Endodermal cell (in vitro differentiated cells): ENCODE data around the gene FLRT2. TPM values are rescaled to one million over a fixed set of nuclear protein-coding genes. Genes with fewer than 3 reads are reported as not detected.

Experiments
- DNase-seq: peaks from one replicate; pipeline ENCODE4 v3.0.0-alpha.2; 2017
- H3K27ac ChIP-seq: 2 replicates; pipeline ENCODE4 v1.5.1; 2013; ENCODE audit warnings: mild to moderate bottlenecking, low read depth, low read length, moderate library complexity
- H3K27me3 ChIP-seq: 2 replicates; pipeline ENCODE4 v1.6.1; 2013; ENCODE audit warnings: mild to moderate bottlenecking, low read length, moderate library complexity; ENCODE audit not compliant: insufficient read depth, control insufficient read depth, poor library complexity, severe bottlenecking
- H3K36me3 ChIP-seq: 2 replicates; pipeline ENCODE4 v1.7.0; 2013; ENCODE audit warnings: mild to moderate bottlenecking, low read length, moderate library complexity; ENCODE audit not compliant: control insufficient read depth, insufficient read depth
- H3K4me1 ChIP-seq: one replicate; pipeline ENCODE4 v1.7.0; 2013; ENCODE audit warnings: low read length; ENCODE audit not compliant: control insufficient read depth, insufficient read depth
- H3K4me3 ChIP-seq: 2 replicates; pipeline ENCODE4 v1.5.1; 2013; ENCODE audit warnings: mild to moderate bottlenecking, low read length, moderate library complexity
- H3K9ac ChIP-seq: 2 replicates; pipeline ENCODE4 v1.6.1; 2013; ENCODE audit warnings: mild to moderate bottlenecking, low read length, moderate library complexity; ENCODE audit not compliant: poor library complexity, severe bottlenecking; ENCODE audit errors: extremely low read depth
- H3K9me3 ChIP-seq: 2 replicates; pipeline ENCODE4 v1.6.1; 2013; ENCODE audit warnings: mild to moderate bottlenecking, low read length, moderate library complexity; ENCODE audit not compliant: control insufficient read depth
- H3K27ac Mint-ChIP-seq: 2 replicates; pipeline ENCODE4 v1.8.0; 2020; ENCODE audit warnings: mixed read lengths
- H3K27me3 Mint-ChIP-seq: 2 replicates; pipeline ENCODE4 v1.8.0; 2021; ENCODE audit warnings: mild to moderate bottlenecking, mixed read lengths; ENCODE audit not compliant: insufficient read depth
- H3K36me3 Mint-ChIP-seq: 2 replicates; pipeline ENCODE4 v1.8.0; 2020; ENCODE audit warnings: low read depth, mixed read lengths
- H3K4me1 Mint-ChIP-seq: 2 replicates; pipeline ENCODE4 v1.8.0; 2020; ENCODE audit warnings: mixed read lengths
- H3K4me3 Mint-ChIP-seq: 2 replicates; pipeline ENCODE4 v1.8.0; 2020; ENCODE audit warnings: mild to moderate bottlenecking, moderate library complexity, mixed read lengths
- H3K9me3 Mint-ChIP-seq: 2 replicates; pipeline ENCODE4 v1.8.0; 2020; ENCODE audit warnings: mild to moderate bottlenecking, mixed read lengths
- WGBS, 2 experiments: methylation state at CpG; one replicate each; pipeline versions ENCODE4 v1.1.5 to v1.1.7; 2013; ENCODE audit warnings: missing lambda C conversion rate in 2 of 2, mixed read lengths in 1 of 2; ENCODE audit not compliant: insufficient coverage in 1 of 2, insufficient read length in 1 of 2; 5-methylcytosine and 5-hydroxymethylcytosine counted together
- total RNA-seq, 2 donors: library from RNA; stranded (reverse); fragmentation: NEBNext Ultra II Directional in 1 of 2; extraction: Animal tissue kit (Norgen Biotek cat#: 25700) in 1 of 2; gene quantifications; 2 replicates in 1 of 2; 3 replicates in 1 of 2; pipeline ENCODE4 v1.2.1, GENCODE V29; 2021
- TF ChIP-seq, protein P1 (sequence below): fragments of 200-600 bp; sonication (generic); conservative IDR thresholded peaks from 2 replicates; pipeline ENCODE4 v1.5.0; 2021; ENCODE audit warnings: antibody characterized with exemption, mild to moderate bottlenecking

The FLRT2 gene
- total RNA-seq, 2 donors from 2014 or later, result 26.8 to 36.4 TPM

DNA sequence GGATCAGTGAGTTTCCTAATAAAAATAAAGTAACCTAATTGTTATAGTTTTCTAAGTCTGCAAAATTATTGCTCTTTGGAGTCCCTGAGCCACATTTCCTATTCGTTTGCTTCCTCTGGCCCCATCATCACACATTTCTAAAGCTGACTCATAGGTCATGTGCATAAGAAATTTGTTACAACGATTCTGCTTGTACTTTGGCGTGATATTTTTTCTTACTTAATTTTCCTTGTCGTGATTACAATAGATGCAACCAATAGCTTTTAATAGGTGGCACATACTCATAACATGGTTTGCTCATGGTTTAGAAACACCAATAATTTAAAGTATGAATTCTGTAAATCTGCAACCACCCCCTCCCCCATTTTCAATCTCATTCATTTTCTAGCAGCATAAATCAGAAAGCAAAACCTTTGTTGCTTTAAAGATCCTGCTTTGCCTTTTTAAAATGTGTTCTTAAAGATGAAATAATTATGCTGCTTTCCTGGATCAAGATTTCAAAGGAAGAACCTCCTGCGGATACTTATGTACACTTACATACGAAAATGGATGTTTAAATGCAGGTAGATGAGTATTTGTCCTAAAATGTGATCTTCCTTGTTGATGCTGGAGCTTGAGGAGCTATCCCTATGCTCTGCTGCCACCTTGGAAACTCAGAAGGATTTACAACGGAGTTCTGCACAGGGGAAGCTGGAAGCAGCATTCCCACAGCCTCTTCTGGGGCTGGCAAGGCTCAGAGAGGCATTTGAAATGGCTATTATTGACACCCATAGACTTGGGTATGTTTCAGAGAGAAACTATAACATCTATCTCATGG is 1.7 kb upstream of the FLRT2 start:
- TF ChIP-seq, protein P1, sequence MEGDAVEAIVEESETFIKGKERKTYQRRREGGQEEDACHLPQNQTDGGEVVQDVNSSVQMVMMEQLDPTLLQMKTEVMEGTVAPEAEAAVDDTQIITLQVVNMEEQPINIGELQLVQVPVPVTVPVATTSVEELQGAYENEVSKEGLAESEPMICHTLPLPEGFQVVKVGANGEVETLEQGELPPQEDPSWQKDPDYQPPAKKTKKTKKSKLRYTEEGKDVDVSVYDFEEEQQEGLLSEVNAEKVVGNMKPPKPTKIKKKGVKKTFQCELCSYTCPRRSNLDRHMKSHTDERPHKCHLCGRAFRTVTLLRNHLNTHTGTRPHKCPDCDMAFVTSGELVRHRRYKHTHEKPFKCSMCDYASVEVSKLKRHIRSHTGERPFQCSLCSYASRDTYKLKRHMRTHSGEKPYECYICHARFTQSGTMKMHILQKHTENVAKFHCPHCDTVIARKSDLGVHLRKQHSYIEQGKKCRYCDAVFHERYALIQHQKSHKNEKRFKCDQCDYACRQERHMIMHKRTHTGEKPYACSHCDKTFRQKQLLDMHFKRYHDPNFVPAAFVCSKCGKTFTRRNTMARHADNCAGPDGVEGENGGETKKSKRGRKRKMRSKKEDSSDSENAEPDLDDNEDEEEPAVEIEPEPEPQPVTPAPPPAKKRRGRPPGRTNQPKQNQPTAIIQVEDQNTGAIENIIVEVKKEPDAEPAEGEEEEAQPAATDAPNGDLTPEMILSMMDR, result peak; percentile 83
- 50 to 64% methylated on average over 5 to 7 of the region's 7 CpGs for WGBS, 2 experiments
- no peak overlapping the region for H3K27ac ChIP-seq
- no peaks in the 10 kb centered on the region for H3K4me1 ChIP-seq
- DNase-seq, result peak; percentile 74
- H3K36me3 ChIP-seq, result no peaks in the 10 kb centered on the region
- no peaks in the 10 kb centered on the region for H3K36me3 Mint-ChIP-seq
- H3K9me3 Mint-ChIP-seq, result no peaks in the 10 kb centered on the region
- no peaks in the 10 kb centered on the region for H3K9me3 ChIP-seq
- peak overlapping the region; percentile 91 for H3K4me3 ChIP-seq
- peak overlapping the region; percentile 61 for H3K4me3 Mint-ChIP-seq
- peaks cover 43% of the 10 kb centered on the region for H3K27me3 Mint-ChIP-seq
- H3K9ac ChIP-seq, result no peak overlapping the region
- H3K27ac Mint-ChIP-seq, result no peak overlapping the region
- H3K4me1 Mint-ChIP-seq, result peaks cover 16% of the 10 kb centered on the region
- H3K27me3 ChIP-seq, result peaks cover 20% of the 10 kb centered on the region

- H3K4me3 Mint-ChIP-seq, result peak overlapping the region; percentile 61
- H3K4me1 ChIP-seq, result no peaks in the 10 kb centered on the region
- no peaks in the 10 kb centered on the region for H3K9me3 Mint-ChIP-seq
- WGBS, 2 experiments, result 1 to 2% methylated on average over 9 to 29 of the region's 29 CpGs
- H3K27me3 ChIP-seq, result peaks cover 20% of the 10 kb centered on the region
- no peak overlapping the region for H3K27ac ChIP-seq
- no peak overlapping the region for H3K27ac Mint-ChIP-seq
- peaks cover 16% of the 10 kb centered on the region for H3K4me1 Mint-ChIP-seq
- no peaks in the 10 kb centered on the region for H3K36me3 ChIP-seq
- peak overlapping the region; percentile 91 for H3K4me3 ChIP-seq
- TF ChIP-seq, protein P1, result no peak
- no peaks in the 10 kb centered on the region for H3K9me3 ChIP-seq
- H3K36me3 Mint-ChIP-seq, result no peaks in the 10 kb centered on the region
- peak; percentile 64 for DNase-seq
- peaks cover 46% of the 10 kb centered on the region for H3K27me3 Mint-ChIP-seq
- H3K9ac ChIP-seq, result peak overlapping the region; percentile 31
Observed at GRCh38 chr14:85528897-85529631, 880 bp upstream of the FLRT2 start.

DNA sequence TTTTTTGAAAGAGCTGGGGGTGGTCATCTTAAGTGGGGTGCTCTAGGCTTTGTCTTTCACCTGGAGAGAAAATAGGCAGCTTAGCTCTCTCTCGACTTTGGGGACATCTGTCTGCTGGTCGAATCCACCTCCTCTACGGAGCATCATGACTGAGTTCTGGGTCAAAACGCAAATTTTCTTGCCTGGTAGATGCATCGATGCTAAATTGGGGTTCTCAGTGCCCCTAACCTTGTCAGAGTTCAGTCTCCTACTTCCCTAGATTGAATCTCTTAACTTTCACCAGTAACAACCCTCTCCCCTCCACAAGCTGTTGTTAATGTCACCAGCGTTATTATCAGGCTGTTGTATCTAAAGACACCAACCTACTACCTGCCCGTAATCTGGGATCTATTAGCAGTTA is 682 bp downstream of the FLRT2 start:
- peak overlapping the region; percentile 61 for H3K4me3 Mint-ChIP-seq
- peaks cover 20% of the 10 kb centered on the region for H3K27me3 ChIP-seq

More for the DNA sequence above, 682 bp downstream of the FLRT2 start:
- H3K4me1 Mint-ChIP-seq, result peaks cover 24% of the 10 kb centered on the region
- Histone ChIP-seq H3K4me1 (no peaks in the 10 kb centered on the region), H3K36me3 (no peaks in the 10 kb centered on the region), H3K27ac (no peak overlapping the region), H3K9ac (peak overlapping the region; percentile 31), H3K9me3 (no peaks in the 10 kb centered on the region), H3K4me3 (peak overlapping the region; percentile 91)
- no peak overlapping the region for H3K27ac Mint-ChIP-seq
- H3K27me3 Mint-ChIP-seq, result peaks cover 61% of the 10 kb centered on the region
- TF ChIP-seq, protein P1, result no peak
- no peaks in the 10 kb centered on the region for H3K36me3 Mint-ChIP-seq
- no peaks in the 10 kb centered on the region for H3K9me3 Mint-ChIP-seq
- WGBS, 2 experiments, result 0 to 3% methylated on average over 5 to 7 of the region's 7 CpGs
- DNase-seq, result no peak
